Smooth muscle cell (in vitro differentiated cells): ENCODE data around the gene RANBP10. TPM values are rescaled to one million over a fixed set of nuclear protein-coding genes. Genes with fewer than 3 reads are reported as not detected.

Experiments used
- DNase-seq: peaks from one replicate; lab custom pipeline; 2025; ENCODE audit not compliant: unreplicated experiment; lab: John Stamatoyannopoulos, UW
- H2AFZ ChIP-seq: fragments of 200-600 bp; sonication (generic); 2 replicates; pipeline ENCODE4 v1.6.0; 2016; ENCODE audit warnings: antibody characterized with exemption, low read depth, mild to moderate bottlenecking
- H3F3A ChIP-seq: fragments of 200-600 bp; sonication (generic); 2 replicates; pipeline ENCODE4 v1.6.0; 2017; ENCODE audit warnings: antibody characterized with exemption, low read depth
- H3K27ac ChIP-seq: fragments of 200-600 bp; sonication (generic); 2 replicates; pipeline ENCODE4 v1.5.1; 2016; ENCODE audit warnings: low read depth, mild to moderate bottlenecking
- H3K27me3 ChIP-seq: fragments of 200-600 bp; sonication (generic); 2 replicates; pipeline ENCODE4 v1.6.1; 2016; ENCODE audit warnings: low read depth, mild to moderate bottlenecking
- H3K36me3 ChIP-seq: fragments of 200-600 bp; sonication (generic); 2 replicates; pipeline ENCODE4 v1.5.1; 2016; ENCODE audit warnings: low read depth
- H3K4me1 ChIP-seq: fragments of 200-600 bp; sonication (generic); 2 replicates; pipeline ENCODE4 v1.5.1; 2016; ENCODE audit warnings: low read depth
- H3K4me2 ChIP-seq: fragments of 200-600 bp; sonication (generic); 2 replicates; pipeline ENCODE4 v1.6.0; 2016; ENCODE audit warnings: mild to moderate bottlenecking
- H3K4me3 ChIP-seq: fragments of 200-600 bp; sonication (generic); 2 replicates; pipeline ENCODE4 v1.5.1; 2016; ENCODE audit warnings: mild to moderate bottlenecking
- H3K79me2 ChIP-seq: fragments of 200-600 bp; sonication (generic); 2 replicates; pipeline ENCODE4 v1.6.0; 2016; ENCODE audit warnings: low read depth, mild to moderate bottlenecking
- H3K9ac ChIP-seq: fragments of 200-600 bp; sonication (generic); 2 replicates; pipeline ENCODE4 v1.6.0; 2016; ENCODE audit warnings: low read depth
- H3K9me3 ChIP-seq: fragments of 200-600 bp; sonication (generic); replicated peaks from 2 replicates; pipeline ENCODE4 v1.5.1; 2016; ENCODE audit warnings: low read depth
- H4K20me1 ChIP-seq: fragments of 200-600 bp; sonication (generic); 2 replicates; pipeline ENCODE4 v1.6.0; 2016; ENCODE audit warnings: low read depth
- WGBS: methylation state at CpG from one replicate; pipeline ENCODE4 v1.1.7; 2016; ENCODE audit warnings: low lambda C conversion rate; 5-methylcytosine and 5-hydroxymethylcytosine counted together
- polyA plus RNA-seq: library from polyadenylated mRNA; unstranded; fragments of >200 nt; fragmentation: Nextera tagmentation; extraction: Ambion mirVana; gene quantifications from 2 replicates; pipeline ENCODE4 v1.2.1, GENCODE V29; 2016
- total RNA-seq: library from RNA; depleted of rRNA; stranded (reverse); fragments of >200 nt; gene quantifications from 2 replicates; pipeline ENCODE4 v1.2.3, GENCODE V29; 2014
- TF ChIP-seq, protein P1 (sequence below): fragments of 200-600 bp; sonication (generic); IDR thresholded peaks from 2 replicates; pipeline ENCODE4 v1.5.1; 2017; ENCODE audit warnings: borderline replicate concordance, mild to moderate bottlenecking, antibody characterized with exemption; ENCODE audit not compliant: insufficient read depth, poor library complexity, severe bottlenecking

Gene RANBP10
- total and polyA plus RNA-seq, 2 experiments from 2014 or later, result 4.6 to 5.9 TPM

- H3K9me3 ChIP-seq, result no peaks in the 10 kb centered on the region
- H3K4me1 ChIP-seq, result peaks cover 6% of the 10 kb centered on the region
- no peaks in the 10 kb centered on the region for H3K36me3 ChIP-seq
- peak overlapping the region; percentile 99 for H3K4me3 ChIP-seq
- H3K4me2 ChIP-seq, result peak overlapping the region; percentile 93
- H3K27ac ChIP-seq, result peak overlapping the region; percentile 56
- peak overlapping the region; percentile 78 for H3K9ac ChIP-seq
- no peaks in the 10 kb centered on the region for H3K27me3 ChIP-seq
- peaks cover 36% of the 10 kb centered on the region for H3K79me2 ChIP-seq
- DNase-seq, result no peak
- H4K20me1 ChIP-seq, result peaks cover 19% of the 10 kb centered on the region
- H2AFZ ChIP-seq, result peak overlapping the region; percentile 93
- TF ChIP-seq, protein P1, sequence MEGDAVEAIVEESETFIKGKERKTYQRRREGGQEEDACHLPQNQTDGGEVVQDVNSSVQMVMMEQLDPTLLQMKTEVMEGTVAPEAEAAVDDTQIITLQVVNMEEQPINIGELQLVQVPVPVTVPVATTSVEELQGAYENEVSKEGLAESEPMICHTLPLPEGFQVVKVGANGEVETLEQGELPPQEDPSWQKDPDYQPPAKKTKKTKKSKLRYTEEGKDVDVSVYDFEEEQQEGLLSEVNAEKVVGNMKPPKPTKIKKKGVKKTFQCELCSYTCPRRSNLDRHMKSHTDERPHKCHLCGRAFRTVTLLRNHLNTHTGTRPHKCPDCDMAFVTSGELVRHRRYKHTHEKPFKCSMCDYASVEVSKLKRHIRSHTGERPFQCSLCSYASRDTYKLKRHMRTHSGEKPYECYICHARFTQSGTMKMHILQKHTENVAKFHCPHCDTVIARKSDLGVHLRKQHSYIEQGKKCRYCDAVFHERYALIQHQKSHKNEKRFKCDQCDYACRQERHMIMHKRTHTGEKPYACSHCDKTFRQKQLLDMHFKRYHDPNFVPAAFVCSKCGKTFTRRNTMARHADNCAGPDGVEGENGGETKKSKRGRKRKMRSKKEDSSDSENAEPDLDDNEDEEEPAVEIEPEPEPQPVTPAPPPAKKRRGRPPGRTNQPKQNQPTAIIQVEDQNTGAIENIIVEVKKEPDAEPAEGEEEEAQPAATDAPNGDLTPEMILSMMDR, result no peak
- WGBS, result 38% methylated on average over 24 of the region's 24 CpGs
- H3F3A ChIP-seq, result no peaks in the 10 kb centered on the region
Measured at GRCh38 chr16:67807148-67807682, 855 bp upstream of the RANBP10 start.

DNA sequence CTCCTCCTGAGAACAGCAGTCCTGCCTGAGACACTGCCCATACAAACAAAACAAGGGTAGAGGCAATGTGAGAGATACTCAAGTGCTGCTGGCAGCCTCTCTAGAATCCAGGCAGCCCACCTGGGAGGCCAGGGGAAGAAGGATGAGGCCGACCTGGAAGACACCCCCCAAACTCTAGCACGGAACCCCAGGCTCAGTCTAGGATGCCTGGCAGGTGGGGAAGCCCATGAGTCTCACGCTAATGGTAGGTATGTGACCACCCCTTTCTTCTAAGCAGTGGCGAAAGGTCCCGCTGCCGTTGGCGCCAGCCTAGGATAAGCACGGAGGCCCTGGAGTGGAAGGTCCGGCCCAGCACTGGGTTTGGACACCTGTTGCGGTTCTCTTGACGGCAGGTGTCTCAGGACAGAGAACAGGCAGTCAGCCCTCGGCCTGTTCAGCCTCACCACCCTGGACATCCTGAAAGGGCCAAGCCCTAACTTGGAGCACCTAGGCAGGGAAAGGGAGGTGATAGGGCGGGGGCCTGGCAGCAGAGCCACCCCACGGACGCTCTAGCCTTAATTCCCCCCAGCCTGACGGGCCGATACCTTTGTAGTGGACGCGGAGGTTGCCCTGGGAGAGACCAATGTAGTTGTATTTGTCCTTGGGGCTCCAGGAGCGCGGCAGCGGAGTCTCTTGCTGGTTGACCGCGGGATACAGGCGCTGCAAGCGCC, 487 bp downstream of the RANBP10 start:
- Histone ChIP-seq H4K20me1 (peaks cover 32% of the 10 kb centered on the region), H3K9ac (peak overlapping the region; percentile 94), H2AFZ (peak overlapping the region; percentile 91), H3K4me1 (peaks cover 6% of the 10 kb centered on the region), H3F3A (no peaks in the 10 kb centered on the region), H3K27me3 (no peaks in the 10 kb centered on the region), H3K4me3 (peak overlapping the region; percentile 99), H3K4me2 (peak overlapping the region; percentile 98), H3K79me2 (peaks cover 49% of the 10 kb centered on the region), H3K9me3 (no peaks in the 10 kb centered on the region), H3K36me3 (no peaks in the 10 kb centered on the region), H3K27ac (peak overlapping the region; percentile 52)
- TF ChIP-seq, protein P1, result no peak
- 5% methylated on average over 26 of the region's 26 CpGs for WGBS
- DNase-seq, result no peak

- H3K4me2 ChIP-seq, result peak overlapping the region; percentile 98
- peaks cover 41% of the 10 kb centered on the region for H4K20me1 ChIP-seq
- peaks cover 55% of the 10 kb centered on the region for H3K79me2 ChIP-seq
- H3K4me1 ChIP-seq, result peaks cover 6% of the 10 kb centered on the region
- peak overlapping the region; percentile 94 for H3K9ac ChIP-seq
- H2AFZ ChIP-seq, result no peak overlapping the region
- WGBS, result 80% methylated on average over 4 of the region's 4 CpGs
- H3K27ac ChIP-seq, result no peak overlapping the region
- TF ChIP-seq, protein P1, result no peak
- H3K4me3 ChIP-seq, result peak overlapping the region; percentile 99
- H3K36me3 ChIP-seq, result no peaks in the 10 kb centered on the region
- no peak for DNase-seq
- no peaks in the 10 kb centered on the region for H3K9me3 ChIP-seq
- no peaks in the 10 kb centered on the region for H3K27me3 ChIP-seq
- no peaks in the 10 kb centered on the region for H3F3A ChIP-seq
Measured at GRCh38 chr16:67804853-67805542, 1.4 kb downstream of the RANBP10 start.
